Left cardiac atrium (tissue), 4 donors: ENCODE data around the gene IPO9. TPM values are rescaled to one million over a fixed set of nuclear protein-coding genes. Genes with fewer than 3 reads are reported as not detected.

Experiments
- ATAC-seq, 2 donors: fragments of 200-7000 bp; cut with Tn5 transposase; one replicate each; pipeline ENCODE4 v1.9.1; 2020; ENCODE audit warnings: mild to moderate bottlenecking in 2 of 2, moderate library complexity in 2 of 2
- DNase-seq: peaks from one replicate; pipeline ENCODE4 v3.0.0-alpha.2; 2020
- intact Hi-C, 2 donors: fragments of 100-400 bp; cut with DNase I; formaldehyde crosslinking; loops; one replicate each; pipeline versions ENCODE4 v1.14.1 to v1.15.1; 2022 to 2023
- total RNA-seq, 2 donors: library from RNA; stranded (reverse); fragmentation: NEBNext Ultra II Directional; extraction: Animal tissue kit (Norgen Biotek cat#: 25700); gene quantifications; one replicate each; pipeline ENCODE4 v1.2.1, GENCODE V29; 2021
- donor health status: DM: no; HTN: yes; CAD: no.
- donor health status: DM: no; HTN: yes; CAD: no; lungs with severe emphysema.
- donor health status: DM: yes; HTN: yes; CAD: no.
- donor health status: Dilated cardiomyopathy.

Gene IPO9
- total RNA-seq, 2 donors from 2014 or later = 25.8 to 26.6 TPM

DNA sequence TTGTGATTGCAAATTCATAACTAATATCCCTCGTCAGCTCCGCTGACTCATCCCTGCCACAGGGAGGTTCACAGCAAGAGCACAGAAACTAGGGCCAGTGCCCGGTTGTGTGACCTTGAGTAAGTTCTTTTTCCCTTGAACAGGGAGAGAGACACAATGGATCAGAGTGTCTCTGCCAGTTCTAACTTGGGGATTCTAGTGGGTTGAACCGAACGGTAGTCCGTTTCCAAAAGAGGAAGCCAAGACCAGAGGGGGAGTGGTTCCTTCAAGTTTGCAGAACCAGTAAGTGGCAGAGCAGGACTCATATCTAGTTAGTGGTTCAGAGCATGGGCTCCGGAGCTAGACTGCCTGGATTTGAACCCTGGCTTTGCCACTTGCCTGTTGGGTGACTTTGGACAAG, 54.8 kb downstream of the IPO9 start:
- DNase-seq (peak; percentile 65), ATAC-seq (peak; percentile 14 to 35)
- intact Hi-C loops = no loop called here

DNA sequence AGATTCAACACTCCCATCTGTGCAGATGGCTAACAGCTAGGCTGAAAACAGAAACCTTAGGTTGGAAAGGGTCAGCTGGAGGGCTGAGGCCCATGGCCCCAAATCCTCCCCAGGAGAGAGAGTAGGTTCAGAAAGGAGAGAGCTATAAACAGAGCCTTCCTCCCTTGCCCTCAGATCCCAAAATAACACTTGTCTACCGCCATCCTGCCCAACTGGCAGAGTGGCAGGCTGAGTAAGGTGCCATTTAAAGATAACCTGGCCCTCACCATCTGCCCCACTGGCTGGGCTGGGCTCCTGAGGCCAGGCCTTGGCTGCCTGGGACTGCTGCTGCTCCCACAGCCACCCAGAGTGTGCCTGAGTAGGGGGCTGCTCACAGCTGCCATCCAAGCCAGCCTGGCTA, 55.5 kb downstream of the IPO9 start:
- DNase-seq (no peak), ATAC-seq (peak; percentile 14 to 17)
- intact Hi-C loops = no loop called here

DNA sequence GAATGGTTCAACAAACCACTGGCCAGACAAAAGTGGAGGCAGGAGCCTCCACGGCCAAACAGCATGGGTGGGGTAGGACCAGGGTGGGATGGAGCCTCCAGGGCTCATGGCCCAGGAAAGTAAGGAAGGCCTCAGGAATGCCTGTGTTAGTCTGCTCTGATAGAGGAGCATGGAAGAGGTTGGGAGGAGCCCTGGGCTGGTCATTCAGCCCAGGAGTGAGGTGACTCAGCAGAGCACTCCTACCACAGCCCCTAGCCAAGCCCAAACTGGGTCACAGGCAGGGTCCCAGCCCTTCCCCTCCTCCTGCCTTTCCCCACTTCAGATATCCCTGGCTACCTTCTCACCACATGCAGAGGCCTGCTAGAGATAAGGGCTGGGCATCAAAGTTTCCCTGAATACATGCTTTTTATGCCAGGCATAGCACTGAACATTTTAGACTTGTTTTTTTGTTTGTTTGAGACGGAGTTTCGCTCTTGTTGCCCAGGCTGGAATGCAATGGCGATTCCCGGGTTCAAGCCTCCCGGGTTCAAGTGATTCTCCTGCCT, 56.6 kb downstream of the IPO9 start:
- ATAC-seq = peak in 1 of 2 donors; percentile 56
- intact Hi-C loops = no loop called here

DNA sequence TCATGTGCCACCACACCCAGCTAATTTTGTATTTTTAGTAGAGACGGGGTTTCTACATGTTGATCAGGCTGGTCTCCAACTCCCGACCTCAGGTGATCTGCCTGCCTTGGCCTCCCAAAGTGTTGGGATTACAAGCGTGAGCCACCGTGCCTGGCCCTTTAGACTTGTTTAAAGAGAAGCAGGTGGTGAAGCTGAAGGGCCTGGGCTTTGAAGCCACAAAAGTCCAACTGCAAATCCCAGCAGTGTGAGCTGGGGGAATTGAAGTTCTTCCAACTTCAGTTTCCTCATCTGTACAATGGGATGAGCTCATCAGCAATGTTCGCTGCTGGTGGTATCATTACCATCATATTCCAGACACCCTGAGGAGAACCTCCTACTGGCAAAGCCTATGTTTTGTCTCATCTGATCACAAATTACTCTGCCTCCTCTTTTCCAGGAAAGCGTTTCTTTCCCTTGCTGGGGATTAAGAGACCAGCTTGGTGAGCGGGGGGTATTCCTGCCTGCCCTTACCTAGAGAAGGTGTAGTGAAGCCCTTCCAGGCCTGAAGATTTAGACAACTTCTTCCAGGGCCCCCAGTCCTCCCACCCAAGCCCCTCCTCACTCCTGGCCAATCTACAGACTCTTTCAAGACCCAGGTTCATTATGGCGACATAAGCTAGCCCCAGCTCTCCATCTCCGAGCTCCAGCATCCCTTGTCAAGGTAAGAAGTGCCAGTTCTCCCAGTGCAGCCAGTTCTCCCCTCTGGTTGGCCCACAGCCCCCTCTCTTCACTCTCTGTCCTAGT, 57.3 kb downstream of the IPO9 start:
- DNase-seq (no peak), ATAC-seq (no peak)
- intact Hi-C loops = no loop called here

More for the DNA sequence above, 56.6 kb downstream of the IPO9 start:
- no peak for DNase-seq

DNA sequence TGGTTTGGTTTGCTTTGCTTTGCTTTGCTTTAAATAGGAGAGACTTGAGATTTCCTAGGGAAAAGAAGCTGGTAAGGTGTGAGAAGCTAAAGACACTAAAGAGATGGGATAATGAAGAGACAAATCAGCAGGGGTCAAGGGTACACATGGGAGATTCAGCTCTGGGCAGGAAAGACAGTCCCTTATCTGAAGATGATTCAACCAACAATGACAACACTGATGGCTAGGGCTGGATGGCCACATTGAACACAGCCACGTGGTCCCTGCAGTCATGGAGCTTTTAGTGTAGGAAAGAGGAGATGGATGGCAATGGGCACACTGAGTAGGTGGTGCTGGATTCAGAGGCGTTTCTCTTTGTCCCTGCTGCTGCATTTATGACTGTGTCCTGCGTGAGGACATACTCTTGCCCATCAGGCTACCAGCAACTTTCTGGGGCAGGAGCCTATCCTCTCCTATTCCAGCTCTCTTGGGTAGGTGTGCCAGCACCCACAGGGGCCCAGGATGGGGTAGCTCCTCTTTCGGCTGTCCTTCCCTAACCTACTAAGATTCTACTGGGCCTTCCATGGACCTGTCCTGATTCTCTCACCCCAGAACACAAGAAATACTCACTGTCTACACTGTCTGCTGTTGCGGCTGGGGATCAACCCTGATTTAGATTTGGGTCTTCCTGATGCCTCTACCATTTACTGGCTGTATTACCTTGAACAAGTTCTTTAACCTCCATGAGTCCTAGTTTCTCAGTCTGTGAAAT, 58.3 kb downstream of the IPO9 start:
- intact Hi-C loops = no loop called here
- ATAC-seq (no peak), DNase-seq (no peak)

DNA sequence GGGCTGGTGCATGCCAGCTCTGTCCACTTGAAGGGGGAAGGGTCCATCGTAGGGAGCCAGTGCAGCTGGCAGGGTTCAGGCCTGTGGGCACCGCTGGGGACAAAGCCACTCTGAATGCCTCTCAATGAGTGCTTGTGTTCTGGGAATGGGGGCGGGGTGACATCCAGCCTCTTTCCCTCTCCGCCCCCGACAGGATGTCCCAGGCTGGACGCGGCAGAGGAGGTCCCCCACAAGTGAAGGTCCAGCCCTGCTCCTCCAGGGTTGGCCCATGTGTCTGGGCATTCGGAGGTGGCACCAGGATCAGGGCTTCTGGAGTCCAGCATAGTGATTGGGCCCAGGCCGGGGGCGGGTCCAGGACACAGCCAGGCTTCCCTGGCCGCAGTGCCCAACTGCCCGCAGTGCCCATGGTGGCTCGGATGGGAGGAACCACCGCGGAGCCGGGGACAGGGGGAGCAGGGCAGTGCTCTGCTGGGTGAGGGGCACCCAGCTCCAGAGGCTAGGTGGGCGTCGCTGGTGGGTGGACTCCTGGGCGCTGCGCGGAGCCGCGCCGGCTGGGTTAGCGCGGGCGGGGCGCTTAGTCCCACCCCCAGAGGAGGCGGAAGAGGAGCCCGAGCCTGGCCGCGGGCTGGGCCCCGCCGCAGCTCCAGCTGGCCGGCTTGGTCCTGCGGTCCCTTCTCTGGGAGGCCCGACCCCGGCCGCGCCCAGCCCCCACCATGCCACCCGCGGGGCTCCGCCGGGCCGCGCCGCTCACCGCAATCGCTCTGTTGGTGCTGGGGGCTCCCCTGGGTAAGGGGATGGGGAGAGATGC, 59.5 kb downstream of the IPO9 start, which contains the start of gene SHISA4:
SHISA4 (plus strand) TSS at position 617 of the 808 bp plus-strand sequence; CDS start at position 714, 97 bp downstream.
- intact Hi-C loops = no loop called here
- DNase-seq (peak; percentile 88), ATAC-seq (peak; percentile 82 to 90)

DNA sequence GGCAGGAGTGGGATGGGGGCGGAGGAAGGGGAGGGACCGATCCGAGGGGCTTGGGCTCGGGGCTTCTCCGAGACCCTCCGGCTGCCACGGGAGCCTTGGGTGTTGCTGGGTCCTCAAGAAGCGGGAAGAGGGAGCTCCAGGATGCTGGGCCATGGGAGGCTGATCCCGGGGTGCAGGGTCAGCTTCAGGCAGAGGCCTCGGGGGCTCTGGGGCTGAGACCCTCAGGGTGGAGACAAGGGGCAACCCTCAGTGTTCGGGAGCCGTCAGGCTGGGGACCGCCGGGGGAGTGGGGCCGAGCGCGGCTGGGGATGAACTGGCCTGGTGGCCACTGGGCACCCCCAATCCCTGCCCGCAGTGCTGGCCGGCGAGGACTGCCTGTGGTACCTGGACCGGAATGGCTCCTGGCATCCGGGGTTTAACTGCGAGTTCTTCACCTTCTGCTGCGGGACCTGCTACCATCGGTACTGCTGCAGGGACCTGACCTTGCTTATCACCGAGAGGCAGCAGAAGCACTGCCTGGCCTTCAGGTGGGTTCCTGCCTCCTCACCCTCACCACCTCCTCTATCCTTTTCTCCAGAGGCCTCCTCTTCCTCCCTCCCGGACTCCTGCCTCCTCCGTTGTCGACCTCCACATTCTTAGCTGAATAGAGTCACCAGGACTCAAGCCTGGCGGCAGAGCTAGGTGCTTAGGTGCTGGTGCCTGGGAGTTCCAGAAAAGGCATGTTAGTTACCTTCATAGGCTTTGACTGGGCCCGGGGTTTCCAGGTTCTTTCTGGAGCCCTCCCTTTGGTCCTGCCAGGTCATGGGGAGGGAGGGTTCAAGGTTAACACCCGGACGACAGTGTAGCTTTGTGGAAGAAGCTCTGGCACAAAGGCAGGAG, 60.4 kb downstream of the IPO9 start:
- DNase-seq = no peak
- intact Hi-C loops = no loop called here
- ATAC-seq = no peak

DNA sequence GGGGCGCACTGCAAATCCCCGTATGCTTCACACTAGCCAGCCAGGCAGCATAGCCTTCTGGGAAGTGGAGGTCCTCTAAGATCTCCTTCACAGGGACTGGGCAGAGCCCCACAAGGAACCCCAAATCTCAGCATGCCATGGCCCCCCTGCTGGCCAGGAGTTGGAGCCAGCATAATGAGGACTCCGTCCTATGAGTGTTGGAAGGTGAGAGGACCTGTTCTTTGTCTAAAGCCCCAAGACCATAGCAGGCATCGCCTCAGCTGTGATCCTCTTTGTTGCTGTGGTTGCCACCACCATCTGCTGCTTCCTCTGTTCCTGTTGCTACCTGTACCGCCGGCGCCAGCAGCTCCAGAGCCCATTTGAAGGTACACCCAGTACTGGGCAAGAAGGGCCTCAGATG, 61.3 kb downstream of the IPO9 start:
- DNase-seq (no peak), ATAC-seq (no peak)
- intact Hi-C loops = loop anchor here in 1 of 2 donors (10.0 kb wide), 1 partner anchor 225 kb away; no protein-coding TSS in a partner anchor

DNA sequence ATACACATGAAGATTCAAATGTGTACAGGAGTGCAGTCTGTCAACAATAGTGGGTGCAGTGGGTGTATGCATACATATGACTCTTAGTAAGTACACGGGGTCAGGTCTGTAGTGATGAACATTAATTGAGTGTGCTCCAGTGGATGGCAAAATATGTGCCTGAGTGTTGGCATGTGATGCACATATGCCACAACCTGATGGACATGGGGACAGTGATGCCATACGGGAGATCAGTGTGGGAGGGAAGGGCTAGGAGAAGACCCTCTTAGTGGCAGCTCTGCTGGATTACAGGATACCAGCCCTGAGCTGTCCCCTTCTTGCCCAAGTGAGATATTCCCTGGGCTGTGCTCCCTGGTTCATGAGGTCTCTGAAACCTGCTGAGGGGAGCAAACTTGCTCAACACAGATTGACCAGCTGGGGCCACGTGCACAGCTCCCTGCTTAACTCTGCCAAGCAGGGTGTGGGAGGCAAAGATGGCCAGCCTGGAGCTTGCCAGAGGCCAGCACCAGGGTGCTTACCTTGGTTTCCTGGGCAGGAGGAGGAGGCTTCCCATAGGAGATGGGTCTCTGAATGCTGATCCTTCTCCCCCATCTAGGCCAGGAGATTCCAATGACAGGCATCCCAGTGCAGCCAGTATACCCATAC, 62.0 kb downstream of the IPO9 start:
- ATAC-seq (no peak), DNase-seq (no peak)
- intact Hi-C loops = loop anchor here in 1 of 2 donors (10.0 kb wide), 1 partner anchor 224 kb away; no protein-coding TSS in a partner anchor

DNA sequence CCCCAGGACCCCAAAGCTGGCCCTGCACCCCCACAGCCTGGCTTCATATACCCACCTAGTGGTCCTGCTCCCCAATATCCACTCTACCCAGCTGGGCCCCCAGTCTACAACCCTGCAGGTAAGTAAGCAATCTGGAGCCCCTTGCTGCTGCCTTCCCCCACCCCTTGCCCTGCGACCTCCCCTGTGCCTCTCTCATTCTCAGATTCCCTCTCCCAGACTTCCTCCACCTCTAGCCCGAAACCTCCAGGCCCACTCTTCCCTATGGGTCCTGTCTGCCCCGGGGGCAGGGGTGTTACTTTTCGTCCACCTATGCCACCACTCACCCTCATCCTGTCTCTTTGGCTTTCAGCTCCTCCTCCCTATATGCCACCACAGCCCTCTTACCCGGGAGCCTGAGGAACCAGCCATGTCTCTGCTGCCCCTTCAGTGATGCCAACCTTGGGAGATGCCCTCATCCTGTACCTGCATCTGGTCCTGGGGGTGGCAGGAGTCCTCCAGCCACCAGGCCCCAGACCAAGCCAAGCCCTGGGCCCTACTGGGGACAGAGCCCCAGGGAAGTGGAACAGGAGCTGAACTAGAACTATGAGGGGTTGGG, 62.6 kb downstream of the IPO9 start:
- DNase-seq (no peak), ATAC-seq (no peak)
- intact Hi-C loops = loop anchor here in 1 of 2 donors (10.0 kb wide), 1 partner anchor 223 kb away; no protein-coding TSS in a partner anchor

DNA sequence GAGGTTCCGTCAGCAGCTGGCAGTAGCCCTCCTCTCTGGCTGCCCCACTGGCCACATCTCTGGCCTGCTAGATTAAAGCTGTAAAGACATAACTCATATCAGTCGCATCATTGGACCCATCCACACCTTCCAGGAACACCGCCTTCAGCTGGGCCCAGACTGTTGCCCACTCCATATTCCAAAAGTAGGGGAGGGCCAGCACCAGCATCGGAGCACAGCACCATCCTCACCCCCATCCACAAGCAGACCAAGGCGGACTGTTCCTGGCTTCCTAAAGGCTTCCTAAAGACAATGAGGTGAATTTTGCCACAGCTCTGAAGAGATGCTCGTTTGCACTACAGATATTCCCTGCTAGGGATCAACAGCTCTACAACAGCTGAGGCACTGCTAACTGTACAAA, 63.3 kb downstream of the IPO9 start:
- no peak for ATAC-seq
- intact Hi-C loops = loop anchor here in 1 of 2 donors (10.0 kb wide), 1 partner anchor 223 kb away; no protein-coding TSS in a partner anchor
- DNase-seq = no peak

DNA sequence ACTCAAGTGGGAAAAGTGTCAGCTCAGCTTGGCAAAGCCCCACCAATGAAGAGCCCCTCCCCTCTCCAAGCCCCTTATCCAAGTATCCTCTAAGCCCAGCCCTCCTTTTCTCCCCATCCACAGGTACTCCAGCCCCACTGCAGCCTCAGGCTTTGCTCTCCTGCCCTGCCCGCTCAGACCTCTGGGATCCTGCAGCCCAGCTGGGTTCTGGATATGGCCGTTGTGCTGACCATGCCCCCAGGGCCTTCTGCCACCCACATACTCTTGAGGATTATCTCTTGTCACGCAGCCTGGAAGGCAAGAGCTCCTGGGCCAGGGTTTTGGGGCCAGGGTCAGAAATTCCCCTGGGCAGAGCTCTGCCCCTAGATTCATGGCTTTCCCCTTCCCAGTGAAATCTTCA, 64.5 kb downstream of the IPO9 start:
- DNase-seq (no peak), ATAC-seq (no peak)
- intact Hi-C loops = loop anchor here in 1 of 2 donors (10.0 kb wide), 1 partner anchor 221 kb away; no protein-coding TSS in a partner anchor

DNA sequence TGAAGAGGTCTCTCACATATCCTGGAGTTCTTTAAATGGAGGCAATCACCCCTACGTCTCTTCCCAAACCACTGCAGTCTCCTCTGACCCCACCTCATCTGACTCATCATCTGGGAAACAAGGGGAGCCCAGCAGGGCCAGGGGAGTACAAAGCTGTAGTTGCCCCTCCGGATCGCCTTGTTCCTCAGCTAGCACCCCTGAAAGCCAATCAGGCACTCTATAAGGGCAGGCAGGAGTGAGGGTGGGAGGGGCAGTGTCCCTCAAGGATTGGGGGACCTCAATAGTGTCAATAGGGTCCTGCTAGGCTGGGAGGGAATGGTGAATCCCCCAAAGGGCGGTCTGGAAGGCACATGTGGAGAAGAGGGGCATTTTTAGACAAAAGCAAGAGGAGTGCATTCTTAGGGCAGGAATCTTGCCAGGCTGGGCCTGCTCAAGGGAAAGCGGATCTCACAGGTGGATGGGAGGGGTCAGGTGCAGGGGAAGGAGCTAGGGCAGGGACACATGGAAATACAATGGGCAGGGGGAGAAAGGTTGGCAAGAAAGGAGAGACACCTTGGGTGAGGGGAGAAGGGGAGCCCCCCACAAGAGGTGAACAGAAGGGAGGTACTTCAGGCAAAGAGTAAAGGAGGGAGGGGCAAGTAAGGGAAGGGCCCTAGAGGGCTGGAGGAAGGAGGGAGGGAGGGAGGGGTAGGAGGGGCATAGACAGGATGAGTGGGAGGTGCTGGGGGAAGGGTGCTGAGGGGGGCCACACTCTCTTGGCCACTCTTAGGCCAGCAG, 65.6 kb downstream of the IPO9 start:
- DNase-seq (no peak), ATAC-seq (no peak)
- intact Hi-C loops = loop anchor here (5.0 to 10.0 kb wide), 3 partner anchors 48 to 220 kb away; no protein-coding TSS in a partner anchor

DNA sequence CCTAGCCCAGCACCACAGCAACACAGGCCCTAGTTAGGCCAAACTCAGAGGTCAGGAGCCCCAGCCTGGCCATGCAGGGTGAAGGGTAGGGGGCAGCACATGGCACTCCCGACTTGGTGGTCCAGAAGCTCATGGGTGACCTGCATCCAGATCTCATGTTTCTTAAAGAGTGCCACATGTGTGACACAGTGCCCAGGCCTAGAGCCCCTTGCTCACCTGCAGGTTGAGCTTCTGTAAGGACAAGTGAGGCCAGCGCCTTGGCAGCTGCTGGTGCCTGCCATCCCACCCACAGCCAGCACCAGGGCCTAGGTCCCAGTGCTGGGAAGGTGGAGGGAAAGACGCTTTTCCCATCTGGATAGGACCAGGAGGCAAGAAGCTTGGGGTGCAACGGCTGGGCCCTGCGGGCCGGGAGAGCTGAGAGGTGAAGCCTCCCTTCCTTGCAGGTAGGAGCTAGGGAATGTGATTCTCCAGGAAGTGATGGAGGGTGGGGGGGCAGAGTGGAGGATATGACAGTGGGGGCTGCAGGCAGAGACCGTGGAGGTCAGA, 66.2 kb downstream of the IPO9 start:
- no peak for DNase-seq
- intact Hi-C loops = loop anchor here (5.0 to 10.0 kb wide), 3 partner anchors 47 to 220 kb away; no protein-coding TSS in a partner anchor
- ATAC-seq = no peak

DNA sequence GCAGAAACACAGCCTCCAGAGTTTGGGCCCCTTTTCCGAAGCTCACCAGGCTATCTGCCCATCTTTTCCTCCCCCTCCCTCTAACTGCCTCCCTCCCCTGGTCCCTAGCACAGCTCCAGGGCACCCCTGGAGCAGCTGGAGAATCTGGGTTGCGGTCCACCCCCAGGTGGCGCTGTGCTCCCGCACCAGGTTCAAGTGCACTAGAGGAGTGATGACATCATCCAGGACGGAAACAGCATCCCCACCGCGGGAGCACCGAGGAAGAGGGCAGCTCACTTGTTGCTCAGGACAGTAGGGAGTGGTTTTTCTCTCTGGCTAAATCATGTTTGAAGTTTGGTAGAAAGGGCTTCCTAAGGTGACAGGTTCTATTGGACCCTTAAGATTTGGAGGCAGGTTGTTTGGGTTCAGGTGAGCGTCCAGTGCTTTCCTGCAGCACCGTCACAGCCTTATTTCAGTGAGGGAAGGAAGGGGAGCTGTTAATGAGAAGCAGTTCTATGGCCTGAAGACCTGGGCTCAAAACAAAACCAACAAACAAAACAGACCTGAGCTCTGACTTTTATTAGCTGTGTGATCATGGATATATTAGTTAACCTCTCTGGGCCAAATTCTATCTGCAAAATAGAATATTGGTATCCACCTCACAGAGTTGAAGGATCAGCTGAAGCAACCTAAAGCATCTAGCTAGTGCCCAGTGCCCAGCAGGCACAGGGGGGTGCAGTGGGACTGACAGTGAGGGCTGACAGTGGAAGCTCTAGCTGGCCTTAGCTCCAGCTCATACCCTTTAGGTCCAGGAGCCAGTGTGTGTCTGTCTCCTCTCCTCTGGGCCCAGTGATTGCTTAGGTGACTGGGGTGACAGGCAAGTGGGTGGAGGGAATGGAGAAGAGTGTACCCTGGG, 67.2 kb downstream of the IPO9 start:
- intact Hi-C loops = loop anchor here (1.0 to 10.0 kb wide), 4 partner anchors 46 to 219 kb away; no protein-coding TSS in a partner anchor
- peak; percentile 82 to 84 for ATAC-seq
- DNase-seq = peak; percentile 89
